Measurements from ENCODE around the gene DSC2. TPM values are rescaled to one million over a fixed set of nuclear protein-coding genes. Genes with fewer than 3 reads are reported as not detected.

DSC2 gene
- total RNA-seq, 1 donor from 2014 or later, result 4.2 TPM

DNA sequence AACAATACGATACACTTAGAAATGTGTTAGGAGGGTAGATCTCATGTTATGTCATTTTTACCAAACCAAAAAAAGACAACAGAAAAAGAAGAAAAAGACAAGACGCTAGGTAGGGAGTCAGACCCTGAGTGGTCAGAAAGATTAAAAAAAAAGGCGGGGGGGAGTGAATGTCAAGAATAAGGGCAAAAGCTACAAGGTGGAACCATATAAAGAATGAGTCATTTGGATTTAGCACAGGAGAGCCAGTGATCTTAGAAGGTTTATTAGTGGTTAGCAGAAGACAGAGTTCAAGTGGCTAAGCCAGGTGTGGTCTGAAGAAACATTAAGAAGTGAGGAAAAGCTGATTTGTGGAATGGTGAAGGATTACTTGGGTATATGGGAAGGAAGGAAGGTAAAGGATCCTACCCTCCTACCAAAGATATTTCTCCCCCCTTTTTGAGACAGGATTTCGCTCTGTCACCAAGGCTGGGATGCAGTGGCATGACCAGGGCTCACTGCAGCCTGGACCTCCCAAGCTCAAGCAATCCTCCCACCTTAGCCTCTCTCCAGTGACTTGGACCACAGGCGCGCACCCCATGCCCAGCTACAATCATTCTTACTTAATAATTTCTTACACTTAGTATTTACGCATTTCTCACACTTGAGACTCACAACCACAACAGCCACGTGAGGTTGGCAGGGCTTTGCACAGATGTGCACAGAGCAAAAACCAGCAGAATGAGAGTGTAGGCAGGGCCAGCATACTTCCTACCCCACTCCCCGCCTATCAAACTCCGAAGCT, 2.6 kb downstream of the DSC2 start:
- Histone ChIP-seq H3K4me1 (ENCODE audit: control insufficient read depth in 3 of 3, insufficient read depth in 3 of 3, low read length in 3 of 3) (peaks cover 0 to 4% (median 0%) of the 10 kb centered on the region in 3 donors), H3K9ac (ENCODE audit: low read depth in 1 of 3, low read length in 3 of 3) (no peak overlapping the region), H3K27ac (ENCODE audit: low read depth, low read length) (no peak overlapping the region), H3K27me3 (ENCODE audit: control insufficient read depth in 3 of 3, insufficient read depth in 3 of 3, low read length in 3 of 3) (peaks cover 10 to 13% (median 13%) of the 10 kb centered on the region in 3 donors), H3K36me3 (ENCODE audit: control insufficient read depth in 3 of 3, insufficient read depth in 3 of 3, low read length in 3 of 3) (no peaks in the 10 kb centered on the region), H3K9me3 (ENCODE audit: control insufficient read depth in 3 of 3, low read length in 3 of 3) (no peaks in the 10 kb centered on the region), H3K4me3 (ENCODE audit: low read length in 3 of 3) (no peak overlapping the region)

GRCh38 chr18:31098878-31099277, 3.3 kb downstream of the DSC2 start:
- Histone ChIP-seq H3K9ac (ENCODE audit: low read depth in 1 of 3, low read length in 3 of 3) (no peak overlapping the region), H3K36me3 (ENCODE audit: control insufficient read depth in 3 of 3, insufficient read depth in 3 of 3, low read length in 3 of 3) (no peaks in the 10 kb centered on the region), H3K4me1 (ENCODE audit: control insufficient read depth in 3 of 3, insufficient read depth in 3 of 3, low read length in 3 of 3) (peaks cover 0 to 4% (median 0%) of the 10 kb centered on the region in 3 donors), H3K4me3 (ENCODE audit: low read length in 3 of 3) (no peak overlapping the region), H3K9me3 (ENCODE audit: control insufficient read depth in 3 of 3, low read length in 3 of 3) (no peaks in the 10 kb centered on the region), H3K27me3 (ENCODE audit: control insufficient read depth in 3 of 3, insufficient read depth in 3 of 3, low read length in 3 of 3) (peaks cover 10 to 13% (median 13%) of the 10 kb centered on the region in 3 donors), H3K27ac (ENCODE audit: low read depth, low read length) (no peak overlapping the region)

- Histone ChIP-seq H3K4me3 (ENCODE audit: low read length in 3 of 3) (no peak overlapping the region), H3K9ac (ENCODE audit: low read depth in 1 of 3, low read length in 3 of 3) (no peak overlapping the region), H3K27ac (ENCODE audit: low read depth, low read length) (no peak overlapping the region), H3K4me1 (ENCODE audit: control insufficient read depth in 3 of 3, insufficient read depth in 3 of 3, low read length in 3 of 3) (peaks cover 0 to 4% (median 0%) of the 10 kb centered on the region in 3 donors), H3K9me3 (ENCODE audit: control insufficient read depth in 3 of 3, low read length in 3 of 3) (peaks cover 0 to 2% (median 0%) of the 10 kb centered on the region in 3 donors), H3K27me3 (ENCODE audit: control insufficient read depth in 3 of 3, insufficient read depth in 3 of 3, low read length in 3 of 3) (peaks cover 9 to 12% (median 10%) of the 10 kb centered on the region in 3 donors), H3K36me3 (ENCODE audit: control insufficient read depth in 3 of 3, insufficient read depth in 3 of 3, low read length in 3 of 3) (no peaks in the 10 kb centered on the region)
Observed at GRCh38 chr18:31097666-31098065, 4.6 kb downstream of the DSC2 start.

GRCh38 chr18:31093880-31094279, 8.3 kb downstream of the DSC2 start:
- H3K9ac ChIP-seq (ENCODE audit: low read depth in 1 of 3, low read length in 3 of 3), result no peak overlapping the region
- H3K36me3 ChIP-seq (ENCODE audit: control insufficient read depth in 3 of 3, insufficient read depth in 3 of 3, low read length in 3 of 3), result no peaks in the 10 kb centered on the region
- no peaks in the 10 kb centered on the region for H3K27me3 ChIP-seq (ENCODE audit: control insufficient read depth in 3 of 3, insufficient read depth in 3 of 3, low read length in 3 of 3)
- H3K27ac ChIP-seq (ENCODE audit: low read depth, low read length), result no peak overlapping the region
- no peaks in the 10 kb centered on the region for H3K4me1 ChIP-seq (ENCODE audit: control insufficient read depth in 3 of 3, insufficient read depth in 3 of 3, low read length in 3 of 3)
- peaks cover 0 to 2% (median 0%) of the 10 kb centered on the region in 3 donors for H3K9me3 ChIP-seq (ENCODE audit: control insufficient read depth in 3 of 3, low read length in 3 of 3)
- no peak overlapping the region for H3K4me3 ChIP-seq (ENCODE audit: low read length in 3 of 3)

DNA sequence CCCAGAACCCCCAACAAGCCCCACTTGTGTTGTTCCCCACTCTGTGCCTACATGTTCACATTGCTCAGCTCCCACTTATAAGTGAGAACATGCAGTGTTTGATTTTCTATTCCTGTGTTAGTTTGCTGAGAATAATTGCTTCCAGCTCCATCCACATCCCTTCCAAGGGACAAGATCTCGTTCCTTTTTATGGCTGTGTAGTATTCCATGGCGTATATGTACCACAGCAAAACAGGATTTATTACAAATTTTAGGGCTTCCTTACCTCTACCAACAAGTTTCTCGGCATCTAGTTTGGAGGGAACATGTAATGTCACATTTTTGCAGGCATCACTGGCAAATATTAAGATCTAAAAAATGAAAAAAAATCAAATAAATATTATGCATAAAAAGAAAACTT, 8.9 kb downstream of the DSC2 start:
- Histone ChIP-seq H3K27ac (ENCODE audit: low read depth, low read length) (no peak overlapping the region), H3K4me3 (ENCODE audit: low read length in 3 of 3) (no peak overlapping the region), H3K36me3 (ENCODE audit: control insufficient read depth in 3 of 3, insufficient read depth in 3 of 3, low read length in 3 of 3) (no peaks in the 10 kb centered on the region), H3K27me3 (ENCODE audit: control insufficient read depth in 3 of 3, insufficient read depth in 3 of 3, low read length in 3 of 3) (no peaks in the 10 kb centered on the region), H3K4me1 (ENCODE audit: control insufficient read depth in 3 of 3, insufficient read depth in 3 of 3, low read length in 3 of 3) (no peaks in the 10 kb centered on the region), H3K9ac (ENCODE audit: low read depth in 1 of 3, low read length in 3 of 3) (no peak overlapping the region), H3K9me3 (ENCODE audit: control insufficient read depth in 3 of 3, low read length in 3 of 3) (peaks cover 0 to 2% (median 0%) of the 10 kb centered on the region in 3 donors)

- Histone ChIP-seq H3K36me3 (ENCODE audit: control insufficient read depth in 3 of 3, insufficient read depth in 3 of 3, low read length in 3 of 3) (no peaks in the 10 kb centered on the region), H3K4me1 (ENCODE audit: control insufficient read depth in 3 of 3, insufficient read depth in 3 of 3, low read length in 3 of 3) (no peaks in the 10 kb centered on the region), H3K27me3 (ENCODE audit: control insufficient read depth in 3 of 3, insufficient read depth in 3 of 3, low read length in 3 of 3) (no peaks in the 10 kb centered on the region), H3K9ac (ENCODE audit: low read depth in 1 of 3, low read length in 3 of 3) (no peak overlapping the region), H3K9me3 (ENCODE audit: control insufficient read depth in 3 of 3, low read length in 3 of 3) (peaks cover 0 to 2% (median 0%) of the 10 kb centered on the region in 3 donors), H3K27ac (ENCODE audit: low read depth, low read length) (no peak overlapping the region), H3K4me3 (ENCODE audit: low read length in 3 of 3) (no peak overlapping the region)
Observed at GRCh38 chr18:31091350-31091749, 10.9 kb downstream of the DSC2 start.

DNA sequence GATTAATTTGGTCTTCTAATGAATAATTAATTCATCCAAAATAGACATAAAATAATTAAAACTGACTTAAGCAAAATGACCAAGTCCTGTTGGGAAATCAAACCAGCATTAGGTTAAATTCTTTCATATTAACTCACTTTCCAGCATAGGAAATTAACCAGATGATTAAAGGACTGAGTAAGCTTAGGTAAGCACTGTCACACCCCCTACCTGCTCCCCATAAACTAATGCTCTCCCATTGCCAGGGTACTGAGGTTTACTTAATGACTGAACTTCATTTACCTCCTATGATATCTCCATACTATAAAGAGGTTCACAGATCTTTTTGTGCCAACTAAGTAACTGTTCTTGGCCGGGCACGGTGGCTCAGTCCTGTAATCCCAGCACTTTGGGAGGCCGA, 13.7 kb downstream of the DSC2 start:
- H3K27ac ChIP-seq (ENCODE audit: low read depth, low read length), result no peak overlapping the region
- H3K27me3 ChIP-seq (ENCODE audit: control insufficient read depth in 3 of 3, insufficient read depth in 3 of 3, low read length in 3 of 3), result no peaks in the 10 kb centered on the region
- H3K9me3 ChIP-seq (ENCODE audit: control insufficient read depth in 3 of 3, low read length in 3 of 3), result peaks cover 0 to 2% (median 0%) of the 10 kb centered on the region in 3 donors
- H3K4me1 ChIP-seq (ENCODE audit: control insufficient read depth in 3 of 3, insufficient read depth in 3 of 3, low read length in 3 of 3), result no peaks in the 10 kb centered on the region
- no peak overlapping the region for H3K4me3 ChIP-seq (ENCODE audit: low read length in 3 of 3)
- H3K36me3 ChIP-seq (ENCODE audit: control insufficient read depth in 3 of 3, insufficient read depth in 3 of 3, low read length in 3 of 3), result no peaks in the 10 kb centered on the region
- H3K9ac ChIP-seq (ENCODE audit: low read depth in 1 of 3, low read length in 3 of 3), result no peak overlapping the region

GRCh38 chr18:31079973-31080372, 22.2 kb downstream of the DSC2 start:
- Histone ChIP-seq H3K4me1 (ENCODE audit: control insufficient read depth in 3 of 3, insufficient read depth in 3 of 3, low read length in 3 of 3) (no peaks in the 10 kb centered on the region), H3K36me3 (ENCODE audit: control insufficient read depth in 3 of 3, insufficient read depth in 3 of 3, low read length in 3 of 3) (no peaks in the 10 kb centered on the region), H3K27ac (ENCODE audit: low read depth, low read length) (no peak overlapping the region)

GRCh38 chr18:31077878-31078277, 24.3 kb downstream of the DSC2 start:
- Histone ChIP-seq H3K4me1 (ENCODE audit: control insufficient read depth in 3 of 3, insufficient read depth in 3 of 3, low read length in 3 of 3) (no peaks in the 10 kb centered on the region), H3K36me3 (ENCODE audit: control insufficient read depth in 3 of 3, insufficient read depth in 3 of 3, low read length in 3 of 3) (no peaks in the 10 kb centered on the region), H3K9me3 (ENCODE audit: control insufficient read depth in 3 of 3, low read length in 3 of 3) (no peaks in the 10 kb centered on the region), H3K9ac (ENCODE audit: low read depth in 1 of 3, low read length in 3 of 3) (no peak overlapping the region), H3K4me3 (ENCODE audit: low read length in 3 of 3) (no peak overlapping the region), H3K27ac (ENCODE audit: low read depth, low read length) (no peak overlapping the region), H3K27me3 (ENCODE audit: control insufficient read depth in 3 of 3, insufficient read depth in 3 of 3, low read length in 3 of 3) (no peaks in the 10 kb centered on the region)

More at GRCh38 chr18:31079973-31080372, 22.2 kb downstream of the DSC2 start:
- Histone ChIP-seq H3K27me3 (ENCODE audit: control insufficient read depth in 3 of 3, insufficient read depth in 3 of 3, low read length in 3 of 3) (no peaks in the 10 kb centered on the region), H3K9ac (ENCODE audit: low read depth in 1 of 3, low read length in 3 of 3) (no peak overlapping the region), H3K4me3 (ENCODE audit: low read length in 3 of 3) (no peak overlapping the region), H3K9me3 (ENCODE audit: control insufficient read depth in 3 of 3, low read length in 3 of 3) (no peaks in the 10 kb centered on the region)

DNA sequence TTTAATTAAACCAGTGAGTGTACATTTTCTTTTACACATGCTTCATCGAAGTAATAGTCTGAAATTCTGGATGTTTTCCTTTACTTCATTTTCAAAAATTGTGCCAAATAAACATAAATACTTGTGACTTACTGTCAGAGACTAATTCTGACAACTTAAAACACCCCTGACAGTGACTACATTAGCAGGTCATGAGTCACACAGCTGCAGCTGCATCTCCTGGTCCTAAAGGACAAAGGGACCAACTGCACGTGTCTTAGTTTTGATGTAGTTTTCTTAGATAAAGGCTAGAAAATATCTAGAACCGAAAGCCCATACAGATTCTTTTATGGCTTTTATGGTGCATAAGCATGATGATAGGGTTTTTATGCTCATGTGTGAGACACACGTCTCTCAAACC, 30.0 kb downstream of the DSC2 start:
- Histone ChIP-seq H3K4me1 (ENCODE audit: control insufficient read depth in 3 of 3, insufficient read depth in 3 of 3, low read length in 3 of 3) (no peaks in the 10 kb centered on the region), H3K27me3 (ENCODE audit: control insufficient read depth in 3 of 3, insufficient read depth in 3 of 3, low read length in 3 of 3) (no peaks in the 10 kb centered on the region), H3K9ac (ENCODE audit: low read depth in 1 of 3, low read length in 3 of 3) (no peak overlapping the region), H3K36me3 (ENCODE audit: control insufficient read depth in 3 of 3, insufficient read depth in 3 of 3, low read length in 3 of 3) (no peaks in the 10 kb centered on the region), H3K27ac (ENCODE audit: low read depth, low read length) (no peak overlapping the region), H3K9me3 (ENCODE audit: control insufficient read depth in 3 of 3, low read length in 3 of 3) (no peaks in the 10 kb centered on the region), H3K4me3 (ENCODE audit: low read length in 3 of 3) (no peak overlapping the region)
